HG02623 (cell line): ENCODE measurements around the gene SKAP1.

Experiments
- ATAC-seq: cut with Tn5 transposase; IDR thresholded peaks from one replicate; pipeline ENCODE4 v1.9.1; 2021; ENCODE audit warnings: moderate library complexity; ENCODE audit not compliant: unreplicated experiment

SKAP1 gene

DNA sequence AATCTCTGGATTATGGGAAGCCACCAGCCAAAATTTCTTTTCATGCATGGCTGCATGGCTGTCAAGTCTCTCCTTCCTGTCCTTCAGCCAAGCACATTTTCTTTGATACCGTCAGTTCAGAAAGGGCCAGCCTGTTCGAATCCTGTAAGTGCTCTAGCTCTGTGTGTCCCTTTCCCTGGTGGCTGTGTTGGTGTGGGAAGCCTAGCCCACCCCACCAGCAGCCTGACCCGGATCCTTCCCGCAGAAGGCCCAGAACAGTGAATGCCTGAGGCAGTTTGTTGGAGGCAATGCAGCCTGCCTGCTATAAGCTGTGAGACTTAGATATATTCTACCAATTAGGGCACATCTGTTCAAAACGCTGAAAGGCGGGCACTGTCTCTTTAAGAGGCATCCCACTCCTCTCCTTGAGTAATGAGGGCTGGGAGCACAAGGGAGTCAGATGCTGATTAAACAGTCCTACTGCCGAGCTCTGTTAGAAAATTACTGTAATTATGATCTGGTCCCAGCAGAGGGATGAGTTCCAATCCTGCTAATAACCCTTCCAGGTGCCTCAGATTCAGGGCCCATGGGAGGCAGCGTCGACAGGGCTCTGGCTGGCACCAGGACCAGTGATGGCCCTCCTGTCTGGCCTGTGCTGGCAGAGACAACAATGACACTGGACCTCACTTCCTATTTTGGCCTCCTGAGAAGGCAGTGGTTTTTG is 304.0 kb downstream of the SKAP1 start:
- ATAC-seq: no peak

DNA sequence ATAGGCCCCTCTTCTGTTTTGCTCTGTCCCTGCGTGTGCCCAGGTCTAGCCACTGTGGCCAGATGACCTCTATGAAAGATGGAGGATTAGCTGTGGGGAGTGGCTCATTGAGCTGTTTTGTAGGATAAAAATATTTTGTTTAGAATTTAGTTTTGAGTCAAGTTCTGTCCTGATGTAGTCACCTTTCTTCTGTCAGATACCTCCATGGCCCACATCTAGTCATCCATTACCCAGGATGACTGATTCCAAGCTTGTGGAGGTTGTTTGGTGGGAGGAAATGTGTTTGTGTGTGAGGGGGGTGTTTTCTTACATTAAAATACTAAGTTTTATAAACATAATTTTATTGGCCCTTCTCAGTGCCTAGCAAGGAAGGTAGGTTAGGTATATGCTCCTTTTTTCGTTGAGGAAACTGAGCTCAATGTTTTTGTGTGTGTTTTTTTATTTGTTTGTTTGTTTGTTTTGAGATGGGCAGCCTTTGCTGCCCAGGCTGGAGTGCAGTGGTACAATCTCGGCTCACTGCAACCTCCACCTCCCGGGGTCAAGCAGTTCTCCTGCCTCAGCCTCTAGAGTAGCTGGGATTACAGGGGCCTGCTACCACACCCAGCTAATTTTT is 306.1 kb downstream of the SKAP1 start:
- no peak for ATAC-seq

DNA sequence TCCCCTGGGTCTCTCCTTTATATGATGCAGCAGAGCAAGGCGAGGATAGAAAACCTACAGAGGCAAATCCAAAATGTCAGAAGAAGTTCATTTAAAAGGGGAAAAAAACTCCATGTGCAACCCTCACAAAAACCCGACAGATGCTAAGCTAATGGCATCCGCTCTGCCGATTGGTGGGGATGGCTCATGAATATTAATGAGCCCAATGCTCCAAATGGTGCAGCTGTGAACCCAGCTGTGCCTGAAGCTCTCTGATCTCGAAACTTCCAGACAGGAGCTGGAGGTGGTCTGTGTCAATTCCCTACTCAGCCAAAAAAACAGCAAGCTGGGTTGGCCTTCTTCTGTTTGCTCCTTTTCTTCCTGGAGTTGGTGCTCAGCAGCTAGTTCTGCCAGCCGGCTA is 306.9 kb downstream of the SKAP1 start:
- ATAC-seq: no peak

DNA sequence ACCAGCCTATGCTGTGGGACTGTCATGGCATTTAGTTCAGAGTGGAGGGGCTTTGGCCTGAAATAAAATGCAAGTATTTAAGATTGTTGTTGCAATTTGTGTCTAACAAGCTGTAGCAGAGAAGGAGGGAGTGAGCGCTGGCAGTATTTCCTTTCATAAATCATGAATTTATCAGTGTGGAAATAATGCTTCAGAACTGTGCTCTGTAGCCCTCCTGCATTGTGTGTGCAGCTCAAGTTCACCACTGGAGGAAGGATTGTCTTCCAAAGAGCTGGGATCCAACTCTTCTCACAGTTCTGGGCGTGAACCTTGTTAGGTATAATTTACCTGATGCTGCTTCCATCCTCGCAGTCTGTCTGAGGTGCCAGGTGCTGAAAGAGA is 307.4 kb downstream of the SKAP1 start:
- ATAC-seq: no peak

DNA sequence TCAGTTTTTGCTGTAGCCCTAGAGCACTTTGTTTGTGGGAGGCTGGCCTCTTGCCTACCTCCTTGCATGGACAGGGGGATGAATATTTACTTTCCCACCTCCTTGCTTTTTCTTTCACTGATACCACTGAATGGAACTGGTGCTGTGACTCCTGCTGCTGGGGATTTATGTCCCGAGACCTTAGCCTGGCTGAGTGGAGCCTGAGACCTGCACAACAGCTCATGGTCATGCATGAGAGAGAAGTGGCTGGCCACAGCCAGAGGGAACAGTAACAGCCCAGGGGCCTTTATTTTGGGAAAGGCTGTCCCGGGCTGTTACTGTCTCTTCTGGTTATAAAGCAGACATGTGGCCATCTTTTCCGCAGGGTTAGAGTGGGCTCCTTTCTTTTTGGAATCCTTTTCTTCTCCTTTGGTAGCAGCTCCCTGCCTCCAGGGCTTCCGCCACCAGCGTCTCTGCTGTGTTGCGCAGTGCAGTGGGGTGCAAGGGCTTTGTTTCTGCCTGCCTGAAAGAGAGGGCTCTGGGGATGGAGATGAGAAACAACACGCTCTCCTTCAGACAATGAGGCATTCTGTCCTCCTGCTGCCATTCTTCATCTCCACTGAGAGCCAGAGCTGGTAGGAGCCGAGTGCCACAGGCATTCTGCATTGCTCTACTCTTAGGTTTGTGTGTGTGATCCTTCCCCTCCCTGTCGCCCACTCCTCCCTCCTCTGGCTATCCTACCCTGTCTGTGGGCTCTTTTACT is 307.9 kb downstream of the SKAP1 start:
- no peak for ATAC-seq

DNA sequence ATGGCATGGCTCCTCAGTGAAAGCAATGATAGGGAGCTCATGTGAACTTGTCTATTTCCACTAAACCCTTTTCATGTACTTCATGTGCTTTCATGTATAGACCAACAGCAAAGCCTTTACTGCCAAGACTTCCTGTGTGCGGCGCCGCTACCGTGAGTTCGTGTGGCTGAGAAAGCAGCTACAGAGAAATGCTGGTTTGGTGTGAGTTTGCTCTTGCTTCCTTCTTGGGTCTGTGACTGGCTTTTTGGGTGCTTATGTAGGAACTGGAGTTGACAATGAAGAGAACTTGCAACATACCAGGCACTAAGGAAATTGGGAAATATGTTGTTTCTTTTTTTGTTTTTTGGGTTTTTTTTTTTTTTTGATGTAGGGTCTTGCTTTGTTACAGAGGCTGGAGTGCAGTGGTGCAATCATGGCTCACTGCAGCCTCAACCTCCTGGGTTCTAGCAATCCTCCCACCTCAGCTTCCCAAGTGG is 316.8 kb downstream of the SKAP1 start:
- ATAC-seq: no peak

DNA sequence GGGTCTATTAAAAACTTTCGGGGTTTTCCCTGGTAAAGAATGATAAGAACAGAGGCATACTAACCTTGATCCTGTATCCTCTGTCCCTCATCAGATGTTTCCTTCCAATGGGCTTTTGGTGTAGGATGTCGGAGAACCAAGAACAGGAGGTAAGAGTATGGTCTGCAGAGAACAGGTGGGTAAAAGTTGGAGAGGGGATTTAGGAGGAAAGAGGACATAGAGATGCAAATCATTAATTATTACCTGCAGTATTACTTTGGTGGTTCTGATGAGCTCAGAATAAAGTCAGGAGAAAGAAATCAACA is 318.1 kb downstream of the SKAP1 start:
- no peak for ATAC-seq

DNA sequence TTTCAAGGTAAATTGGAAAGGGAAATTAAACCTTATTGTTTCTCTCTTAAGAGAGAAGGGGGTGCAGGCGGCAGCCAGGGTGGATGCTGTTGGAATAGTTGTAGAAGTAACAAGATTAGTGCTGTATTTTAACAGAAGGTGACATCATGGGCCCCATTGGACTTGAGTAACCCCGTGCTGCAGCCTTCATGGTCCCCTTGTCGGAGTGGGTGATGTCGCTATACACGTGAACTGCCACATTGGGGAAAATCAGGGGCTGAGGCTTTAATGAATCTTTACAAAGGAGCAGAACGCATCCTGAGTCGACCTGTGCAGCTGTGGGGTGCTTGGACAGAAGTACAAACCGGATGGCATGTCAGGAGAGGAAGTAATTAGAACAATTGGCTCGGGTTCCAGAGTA is 319.3 kb downstream of the SKAP1 start:
- ATAC-seq: no peak

DNA sequence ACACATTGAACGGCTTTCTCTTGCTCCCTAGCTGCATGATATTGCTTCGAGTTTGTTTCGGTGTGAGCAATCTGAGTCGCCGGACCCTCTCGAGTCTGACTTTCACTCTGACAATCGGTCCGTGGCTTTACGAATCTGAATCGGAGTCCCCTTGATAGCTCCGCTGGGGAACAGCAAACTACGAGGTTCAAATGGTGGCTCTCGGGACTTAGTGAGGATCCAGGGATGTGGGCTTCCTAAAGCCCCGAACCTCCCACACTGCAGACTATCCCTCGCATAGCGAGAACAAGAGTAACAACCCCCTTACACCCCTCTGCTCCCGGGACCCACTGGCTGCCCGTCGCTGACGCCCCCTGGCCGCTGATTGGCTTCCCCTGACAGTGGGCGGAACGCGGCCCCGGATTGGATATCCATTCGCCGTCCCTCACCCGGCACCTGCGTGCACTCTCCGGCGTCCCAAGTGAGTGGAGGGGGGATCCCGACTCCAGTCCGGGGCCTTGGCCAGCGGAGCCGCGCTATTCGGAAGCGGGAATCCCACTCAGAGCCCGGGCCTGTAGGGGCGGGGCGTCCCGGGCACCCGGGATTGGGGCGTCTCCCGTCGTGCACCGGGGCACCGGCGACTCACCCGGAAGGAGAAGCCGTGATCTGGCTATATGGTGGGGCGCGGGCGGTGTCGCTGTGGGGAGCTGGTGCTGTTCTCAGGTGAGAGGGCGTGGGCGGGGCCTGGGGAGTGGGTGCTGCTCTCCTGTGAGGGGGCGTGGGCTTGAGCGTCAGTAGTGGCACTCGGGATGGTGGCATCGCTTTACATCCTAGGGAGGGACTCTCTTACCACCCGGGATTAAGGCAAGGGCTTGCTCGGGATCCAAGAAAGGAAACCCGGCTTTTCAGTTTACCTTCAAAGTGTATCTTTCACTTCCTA is 322.6 kb downstream of the SKAP1 start, which contains the start of gene SNX11:
Gene SNX11 (plus strand): TSS at position 630 of the 919 bp plus-strand sequence. CDS start 4,278 bp downstream, outside the sequence.
- ATAC-seq: peak; percentile 75

DNA sequence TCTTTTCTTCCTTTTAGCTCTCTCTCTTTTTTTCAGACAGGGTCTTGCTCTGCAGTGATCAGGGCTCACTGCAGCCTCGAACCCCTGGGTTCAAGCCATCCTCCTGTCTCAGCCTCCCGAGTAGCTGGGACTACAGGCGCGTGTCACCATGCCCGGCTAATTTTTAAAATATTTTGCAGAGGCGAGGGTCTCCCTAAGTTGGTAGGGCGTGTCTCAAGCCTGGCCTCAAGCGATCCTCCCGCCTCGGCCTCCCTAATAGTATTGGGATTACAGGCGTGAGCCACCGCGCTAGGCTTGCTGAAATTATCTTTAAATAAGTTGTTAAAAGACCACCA is 323.2 kb downstream of the SKAP1 start:
- ATAC-seq: no peak

DNA sequence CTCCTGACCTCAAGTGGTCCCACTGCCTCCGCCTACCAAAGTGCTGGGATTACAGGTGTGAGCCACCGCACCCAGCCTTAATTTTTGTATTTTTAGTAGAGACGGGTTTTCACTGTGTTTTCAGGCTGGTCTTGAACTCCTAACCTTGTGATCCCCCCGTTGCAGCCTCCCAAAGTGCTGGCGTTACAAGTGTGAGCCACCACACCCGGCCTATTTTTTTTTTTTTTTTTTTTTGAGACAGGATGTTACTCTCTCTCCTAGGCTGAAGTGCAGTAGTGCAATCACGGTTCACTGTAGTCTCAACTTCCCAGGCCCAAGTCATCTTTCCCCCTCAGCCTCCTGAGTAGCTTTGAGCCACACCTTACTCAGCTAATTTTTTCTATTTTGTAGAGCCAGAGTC is 325.6 kb downstream of the SKAP1 start:
- no peak for ATAC-seq

DNA sequence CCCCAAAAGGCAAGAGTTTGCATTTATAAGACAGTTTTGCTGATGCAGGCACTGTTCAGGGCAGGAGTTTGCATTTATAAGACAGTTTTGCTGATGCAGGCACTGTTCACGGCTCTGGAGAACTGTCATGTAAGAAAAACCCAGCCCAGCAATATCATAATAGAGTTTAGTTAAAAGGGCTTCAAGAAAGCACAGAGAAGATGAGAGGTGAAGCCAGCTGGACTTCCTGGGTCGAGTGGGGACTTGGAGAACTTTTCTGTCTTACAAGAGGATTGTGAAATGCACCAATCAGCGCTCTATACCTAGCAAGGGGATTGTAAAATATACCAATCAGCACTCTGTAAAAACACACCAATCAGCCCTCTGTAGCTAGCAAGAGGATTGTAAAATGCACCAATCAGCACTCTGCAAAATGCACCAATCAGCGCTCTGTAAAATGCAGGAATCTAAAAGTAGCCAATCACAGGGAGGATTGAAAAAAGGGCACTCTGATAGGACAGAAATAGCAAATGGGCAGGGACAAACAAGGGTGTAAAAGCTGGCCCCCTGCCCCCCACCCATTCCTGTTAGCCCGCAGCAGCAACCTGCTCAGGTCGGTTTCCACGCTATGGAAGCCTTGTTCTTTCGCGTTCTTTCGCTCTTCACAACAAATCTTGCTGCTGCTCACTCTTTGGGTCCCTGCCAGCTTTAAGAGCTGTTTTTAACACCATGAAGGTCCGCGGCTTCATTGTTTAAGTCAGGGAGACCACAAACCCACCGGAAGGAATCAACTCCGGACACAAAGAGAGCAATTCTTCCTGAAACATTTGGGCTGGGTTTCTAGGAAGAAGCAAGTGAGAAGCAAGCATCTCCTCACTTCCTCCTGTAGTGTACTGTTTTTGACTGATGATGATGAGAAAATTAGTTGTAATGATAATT is 327.0 kb downstream of the SKAP1 start:
- ATAC-seq: no peak

DNA sequence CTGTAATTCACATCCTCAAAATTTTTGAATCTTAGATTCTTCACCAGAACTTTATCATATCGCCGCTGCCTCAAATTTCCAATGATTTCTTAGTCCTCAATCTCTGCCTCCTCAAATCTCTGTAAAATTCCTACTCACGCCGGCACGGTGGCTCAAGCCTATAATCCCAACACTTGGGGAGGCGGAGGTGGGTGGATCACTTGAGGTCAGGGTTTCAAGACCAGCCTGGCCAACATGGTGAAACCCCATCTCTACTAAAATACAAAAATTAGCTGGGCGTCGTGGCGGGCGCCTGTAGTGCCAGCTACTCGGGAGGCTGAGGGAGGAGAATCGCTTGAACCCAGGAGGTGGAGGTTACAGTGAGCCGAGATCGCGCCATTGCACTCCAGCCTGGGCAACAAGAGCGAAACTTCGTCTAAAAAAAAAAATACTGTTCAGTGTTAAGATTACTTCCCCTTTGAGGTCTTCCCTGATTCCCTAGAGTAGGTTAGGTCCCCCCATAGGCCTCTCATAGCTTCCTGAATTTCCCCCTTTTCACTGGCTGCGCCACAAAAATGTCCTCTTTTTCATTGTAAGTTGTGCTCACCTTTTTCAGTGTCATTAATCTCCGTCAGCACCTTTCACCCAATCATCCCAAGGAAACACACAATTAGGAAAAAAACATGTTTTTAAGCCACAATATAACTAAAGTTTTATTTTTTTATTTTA is 327.8 kb downstream of the SKAP1 start:
- ATAC-seq: no peak

DNA sequence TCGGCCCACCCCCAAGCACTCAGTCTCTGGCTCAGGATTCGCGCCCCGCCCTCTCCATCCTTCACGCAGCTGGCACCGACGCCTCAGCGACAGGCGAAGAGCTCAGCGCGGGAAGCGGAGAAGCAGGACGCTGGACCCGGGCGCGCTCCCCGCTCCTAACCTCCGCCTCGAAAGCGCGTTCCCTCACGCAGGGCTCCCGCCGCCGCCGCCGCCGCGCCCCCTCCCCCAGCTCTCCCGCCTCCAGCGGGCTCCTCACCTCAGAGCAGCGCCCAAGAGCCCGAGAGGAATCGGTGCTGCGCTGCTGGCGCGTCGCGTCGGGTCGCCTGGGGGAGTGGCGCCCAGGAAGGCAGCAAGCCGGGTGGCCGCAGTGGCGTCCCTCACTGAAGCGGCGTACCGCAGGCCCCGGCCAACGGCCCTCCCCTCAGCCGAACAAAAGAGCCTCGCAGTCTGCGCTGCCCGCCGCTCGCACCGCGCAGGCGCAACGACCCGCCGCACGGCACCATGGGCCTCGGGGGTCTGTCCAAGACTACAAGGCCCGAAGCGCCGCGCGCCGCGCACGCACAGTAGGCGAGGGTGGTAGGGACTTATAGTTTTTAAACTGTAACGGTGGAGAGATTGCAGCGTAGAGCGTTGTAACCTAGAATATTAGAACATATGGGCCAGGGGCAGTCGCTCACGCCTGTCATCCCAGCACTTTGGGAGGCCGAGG is 328.8 kb downstream of the SKAP1 start, which contains the start of gene CBX1:
Gene CBX1 (minus strand): TSS at position 467 of the 709 bp plus-strand sequence. CDS start 24,474 bp downstream, outside the sequence.
- peak; percentile 87 for ATAC-seq

DNA sequence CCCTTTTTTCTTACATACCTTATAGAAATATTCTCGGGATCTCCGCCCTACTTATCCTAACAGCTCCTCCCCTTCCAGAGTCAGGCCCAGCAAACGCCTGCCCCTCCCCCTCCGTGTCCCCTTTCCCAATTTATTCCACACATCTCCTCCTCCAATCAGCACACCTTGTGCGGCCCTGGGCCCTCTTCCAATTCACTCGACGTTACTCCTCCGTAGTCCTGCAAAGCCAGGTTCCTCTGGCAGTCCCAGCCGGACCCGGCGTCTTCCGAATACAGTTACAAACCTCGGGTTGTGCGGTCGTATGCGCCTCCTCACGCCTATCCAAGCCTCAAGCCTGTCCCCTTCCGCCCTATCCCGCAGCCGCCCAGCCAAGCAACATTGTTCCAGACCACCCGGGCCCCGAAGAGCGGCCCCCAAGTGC is 329.4 kb downstream of the SKAP1 start:
- ATAC-seq: no peak

DNA sequence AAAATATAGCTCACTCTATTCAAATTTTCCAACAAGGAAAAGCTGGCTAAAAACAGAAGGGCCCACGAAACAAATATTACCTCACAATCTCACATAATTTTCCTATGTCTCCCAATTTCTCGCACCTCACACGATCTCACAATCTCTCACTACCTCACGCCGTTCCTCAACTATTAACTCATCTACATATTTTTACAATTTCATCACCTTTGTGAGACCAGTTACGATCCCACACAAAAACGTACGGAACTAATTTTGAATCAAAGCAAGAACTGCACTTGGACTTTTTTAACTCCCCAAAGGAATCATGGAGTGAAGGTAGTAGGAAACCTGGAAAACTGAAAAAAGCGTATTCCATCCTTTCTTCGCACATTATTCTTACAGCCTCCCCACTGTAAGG is 329.9 kb downstream of the SKAP1 start:
- ATAC-seq: no peak

DNA sequence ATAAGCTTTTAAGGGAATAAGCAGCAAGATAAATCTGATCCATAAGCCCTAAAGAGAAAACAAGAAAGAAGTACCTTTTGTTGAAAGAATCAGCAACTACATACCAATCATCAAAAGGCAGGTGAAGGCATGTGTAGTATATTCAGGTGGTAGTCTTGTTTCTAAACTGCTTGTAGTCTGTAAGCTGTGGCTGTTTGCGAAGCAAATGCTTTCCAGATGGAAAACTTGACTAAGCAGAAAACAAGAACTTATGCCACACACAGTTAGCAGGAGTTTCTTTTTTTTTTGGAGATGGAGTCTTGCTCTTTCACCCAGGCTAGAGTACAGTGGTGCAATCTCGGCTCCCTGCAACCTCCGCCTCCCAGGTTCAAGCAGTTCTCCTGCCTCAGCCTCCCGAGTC is 334.4 kb downstream of the SKAP1 start:
- ATAC-seq: no peak

DNA sequence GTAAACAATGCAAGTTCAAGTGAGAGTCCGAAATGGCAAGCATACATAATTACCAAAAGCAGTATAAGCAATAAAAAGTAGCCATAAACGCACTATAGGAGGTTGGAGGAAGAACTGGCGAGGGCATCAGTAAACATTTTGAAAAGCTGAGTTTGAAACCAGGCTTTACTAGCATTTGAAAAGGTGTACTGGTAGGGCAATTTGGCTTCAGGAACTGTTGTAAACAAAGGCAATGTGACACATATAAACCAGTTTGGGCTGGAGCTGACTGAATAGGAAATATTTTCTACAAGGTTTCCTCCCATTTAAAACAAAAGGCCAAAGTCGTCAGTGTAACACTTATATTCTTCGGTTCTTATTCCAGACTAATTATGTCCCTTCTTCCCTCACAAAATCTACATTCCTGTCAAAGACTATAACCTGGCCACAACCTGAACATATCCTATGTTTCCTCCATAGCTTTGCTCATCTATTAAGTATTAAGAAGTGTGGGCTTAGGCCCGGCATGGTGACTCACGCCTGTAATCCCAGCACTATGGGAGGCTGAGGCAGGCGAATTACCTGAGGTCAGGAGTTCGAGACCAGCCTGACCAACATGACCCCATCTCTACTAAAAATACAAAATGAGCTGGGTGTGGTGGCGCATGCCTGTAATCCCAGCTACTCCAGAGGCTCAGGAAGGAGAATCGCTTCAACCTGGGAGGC is 336.5 kb downstream of the SKAP1 start:
- no peak for ATAC-seq
